Neuronal stem cell (in vitro differentiated cells): Measurements from ENCODE around the gene DNAJB13.
A peak's percentile ranks its signal among the peaks of the same experiment; 100 is the strongest.

Experiments
- DNase-seq: peaks from one replicate; pipeline ENCODE4 v3.0.0-alpha.2; 2013; ENCODE audit warnings: low spot score
- H2AFZ ChIP-seq: one replicate; pipeline ENCODE4 v1.6.1; 2013; ENCODE audit warnings: mild to moderate bottlenecking, low read length, inconsistent platforms
- H2AK5ac ChIP-seq: 2 replicates; pipeline ENCODE4 v1.6.1; 2013; ENCODE audit warnings: low read depth, mild to moderate bottlenecking, inconsistent platforms, low read length, moderate library complexity, mixed read lengths
- H2BK120ac ChIP-seq: 2 replicates; pipeline ENCODE4 v1.6.1; 2013; ENCODE audit warnings: low read depth, mild to moderate bottlenecking, inconsistent platforms, low read length, moderate library complexity, mixed read lengths
- H2BK12ac ChIP-seq: one replicate; pipeline ENCODE4 v1.6.1; 2013; ENCODE audit warnings: low read length, inconsistent platforms
- H2BK15ac ChIP-seq: 2 replicates; pipeline ENCODE4 v1.6.1; 2013; ENCODE audit warnings: mild to moderate bottlenecking, low read length, inconsistent platforms, mixed read lengths
- H2BK5ac ChIP-seq: one replicate; pipeline ENCODE4 v1.6.1; 2013; ENCODE audit warnings: inconsistent platforms, mild to moderate bottlenecking, low read length, moderate library complexity
- H3K14ac ChIP-seq: one replicate; pipeline ENCODE4 v1.6.1; 2013; ENCODE audit warnings: low read length, inconsistent platforms
- H3K18ac ChIP-seq: 2 replicates; pipeline ENCODE4 v1.6.1; 2013; ENCODE audit warnings: low read length, inconsistent platforms
- H3K23ac ChIP-seq: 2 replicates; pipeline ENCODE4 v1.6.1; 2013; ENCODE audit warnings: low read depth, mild to moderate bottlenecking, mixed read lengths, low read length, inconsistent platforms; ENCODE audit not compliant: poor library complexity
- H3K27ac ChIP-seq: replicated peaks from 3 replicates; pipeline ENCODE4 v1.5.1; 2013; ENCODE audit warnings: low read length, inconsistent platforms
- H3K27me3 ChIP-seq, 3 experiments: 2 replicates each; pipeline ENCODE4 v1.6.1; 2013; ENCODE audit warnings: low read length in 3 of 3, mild to moderate bottlenecking in 2 of 3, inconsistent platforms in 1 of 3, low read depth in 1 of 3, mixed read lengths in 1 of 3, moderate library complexity in 1 of 3; ENCODE audit not compliant: control insufficient read depth in 3 of 3, insufficient read depth in 3 of 3
- H3K36me3 ChIP-seq, 2 donors: replicated peaks in 1 of 2; 2 replicates each; pipeline ENCODE4 v1.6.1; 2013; ENCODE audit warnings: low read length in 2 of 2; ENCODE audit not compliant: control insufficient read depth in 2 of 2, insufficient read depth in 2 of 2
- H3K4ac ChIP-seq: 2 replicates; pipeline ENCODE4 v1.6.1; 2013; ENCODE audit warnings: inconsistent platforms, mild to moderate bottlenecking, low read length, moderate library complexity
- H3K4me1 ChIP-seq, 2 donors: 1 replicate in 1 of 2; 2 replicates in 1 of 2; pipeline ENCODE4 v1.6.1; 2013; ENCODE audit warnings: low read length in 2 of 2, low read depth in 1 of 2; ENCODE audit not compliant: control insufficient read depth in 2 of 2, insufficient read depth in 1 of 2
- H3K4me2 ChIP-seq: one replicate; pipeline ENCODE4 v1.6.1; 2013; ENCODE audit warnings: mild to moderate bottlenecking, low read length, inconsistent platforms; ENCODE audit not compliant: insufficient read depth, poor library complexity, severe bottlenecking
- H3K4me3 ChIP-seq, 2 donors: 2 replicates each; pipeline ENCODE4 v1.5.1; 2013; ENCODE audit warnings: low read length in 2 of 2, mild to moderate bottlenecking in 2 of 2, inconsistent platforms in 1 of 2, moderate library complexity in 1 of 2
- H3K79me1 ChIP-seq: one replicate; pipeline ENCODE4 v1.6.1; 2013; ENCODE audit warnings: low read depth, mild to moderate bottlenecking, inconsistent platforms, low read length, moderate library complexity
- H3K9ac ChIP-seq: one replicate; pipeline ENCODE4 v1.6.1; 2013; ENCODE audit warnings: mild to moderate bottlenecking, low read depth, low read length, inconsistent platforms; ENCODE audit not compliant: poor library complexity
- H3K9me3 ChIP-seq, 2 donors: replicated peaks in 1 of 2; 2 replicates each; pipeline versions ENCODE3 to v1.6.1; 2013; ENCODE audit warnings: low read length in 2 of 2, mild to moderate bottlenecking in 2 of 2, inconsistent platforms in 1 of 2, low read depth in 1 of 2, mixed read lengths in 1 of 2, moderate library complexity in 1 of 2; ENCODE audit not compliant: control insufficient read depth in 2 of 2, insufficient read depth in 1 of 2
- H4K8ac ChIP-seq: one replicate; pipeline ENCODE4 v1.6.1; 2013; ENCODE audit warnings: low read depth, mild to moderate bottlenecking, inconsistent platforms, low read length, moderate library complexity
- H4K91ac ChIP-seq: one replicate; pipeline ENCODE4 v1.6.1; 2013; ENCODE audit warnings: low read length, low read depth, mild to moderate bottlenecking, inconsistent platforms; ENCODE audit not compliant: poor library complexity
- whole genome bisulfite sequencing, 2 donors: extraction: QIAGEN DNeasy Blood & Tissue Kit; methylation state at CpG; one replicate each; pipeline ENCODE4 v1.1.7; 2013; ENCODE audit warnings: missing lambda C conversion rate in 2 of 2, mixed read lengths in 1 of 2; ENCODE audit not compliant: insufficient read length in 2 of 2, insufficient replicate concordance in 1 of 2; ENCODE audit errors: extremely low coverage in 2 of 2; 5-methylcytosine and 5-hydroxymethylcytosine counted together

The DNAJB13 gene

GRCh38 chr11:73957654-73958361 is 7.0 kb downstream of the DNAJB13 start:
- H3K79me1 ChIP-seq, result no peaks in the 10 kb centered on the region
- H4K91ac ChIP-seq, result peak overlapping the region; percentile 16
- peak overlapping the region; percentile 53 for H3K18ac ChIP-seq
- no peaks in the 10 kb centered on the region for H3K27me3 ChIP-seq
- peak overlapping the region; percentile 25 for H3K9ac ChIP-seq
- no peak overlapping the region for H3K4ac ChIP-seq
- H2BK120ac ChIP-seq, result peak overlapping the region; percentile 36
- peak overlapping the region; percentile 78 for H3K14ac ChIP-seq
- no peak overlapping the region for H3K4me2 ChIP-seq
- H2AK5ac ChIP-seq, result peak overlapping the region; percentile 56
- no peak for DNase-seq
- no peak overlapping the region for H4K8ac ChIP-seq
- no peak overlapping the region for H3K27ac ChIP-seq
- no peaks in the 10 kb centered on the region for H3K36me3 ChIP-seq
- H3K9me3 ChIP-seq, result no peaks in the 10 kb centered on the region
- WGBS, 2 donors, result no CpG with 5 or more reads among the region's 25 CpGs
- peak overlapping the region; percentile 11 for H3K23ac ChIP-seq
- H3K4me3 ChIP-seq, result no peak overlapping the region
- peak overlapping the region; percentile 33 for H2BK5ac ChIP-seq
- H2BK12ac ChIP-seq, result peak overlapping the region; percentile 76
- peak overlapping the region; percentile 25 for H2BK15ac ChIP-seq
- H2AFZ ChIP-seq, result peak overlapping the region; percentile 69
- H3K4me1 ChIP-seq, result peaks cover 7 to 8% of the 10 kb centered on the region in 2 donors

- H4K91ac ChIP-seq, result no peak overlapping the region
- no peaks in the 10 kb centered on the region for H3K27me3 ChIP-seq
- H4K8ac ChIP-seq, result no peak overlapping the region
- H2AFZ ChIP-seq, result no peak overlapping the region
- no peak overlapping the region for H3K4me2 ChIP-seq
- H3K36me3 ChIP-seq, result no peaks in the 10 kb centered on the region
- no peak overlapping the region for H2BK15ac ChIP-seq
- H3K4me3 ChIP-seq, result no peak overlapping the region
- peak overlapping the region; percentile 5 for H3K23ac ChIP-seq
- no peak overlapping the region for H2BK5ac ChIP-seq
- no peak overlapping the region for H3K4ac ChIP-seq
- H2BK12ac ChIP-seq, result no peak overlapping the region
- peaks cover 7 to 8% of the 10 kb centered on the region in 2 donors for H3K4me1 ChIP-seq
- no peak overlapping the region for H3K27ac ChIP-seq
- no peaks in the 10 kb centered on the region for H3K9me3 ChIP-seq
- H3K18ac ChIP-seq, result peak overlapping the region; percentile 27
- no peak overlapping the region for H2BK120ac ChIP-seq
- no peak overlapping the region for H3K14ac ChIP-seq
- H3K9ac ChIP-seq, result no peak overlapping the region
- no CpG with 5 or more reads among the region's 18 CpGs for WGBS, 2 donors
- H2AK5ac ChIP-seq, result no peak overlapping the region
- DNase-seq, result no peak
- H3K79me1 ChIP-seq, result no peaks in the 10 kb centered on the region
Measured at GRCh38 chr11:73958521-73959141, 7.8 kb downstream of the DNAJB13 start.

DNA sequence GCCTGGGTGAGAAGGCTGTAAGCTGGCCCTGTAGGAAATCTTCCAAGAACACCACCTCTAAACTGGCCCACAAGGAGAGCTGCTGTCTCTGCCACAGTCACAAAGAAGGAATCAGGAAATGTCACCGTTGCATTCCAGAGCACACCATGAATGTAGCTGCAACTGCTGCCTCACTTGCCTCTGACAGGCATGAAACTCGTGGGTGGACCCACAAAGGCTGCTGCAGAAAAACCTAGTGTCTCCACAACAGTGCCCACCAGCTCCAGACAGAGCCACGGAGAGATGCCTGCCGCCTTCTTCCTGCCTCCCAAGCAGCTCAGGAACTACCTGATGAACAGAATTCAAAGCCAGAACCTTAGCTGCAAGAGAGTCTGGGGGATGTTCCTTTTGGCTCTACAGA is 10.5 kb downstream of the DNAJB13 start:
- Histone ChIP-seq H2BK5ac (no peak overlapping the region), H2BK12ac (no peak overlapping the region), H2BK15ac (no peak overlapping the region), H3K4me2 (no peak overlapping the region), H3K79me1 (no peaks in the 10 kb centered on the region), H3K23ac (no peak overlapping the region), H3K36me3 (no peaks in the 10 kb centered on the region), H3K4ac (no peak overlapping the region), H2AFZ (peak overlapping the region; percentile 17), H3K18ac (peak overlapping the region; percentile 44), H4K8ac (no peak overlapping the region), H3K27me3 (no peaks in the 10 kb centered on the region), H3K9me3 (no peaks in the 10 kb centered on the region), H2AK5ac (no peak overlapping the region), H3K4me1 (peaks cover 5 to 9% of the 10 kb centered on the region in 2 donors), H4K91ac (no peak overlapping the region), H3K9ac (peak overlapping the region; percentile 38), H2BK120ac (no peak overlapping the region), H3K4me3 (no peak overlapping the region), H3K27ac (no peak overlapping the region), H3K14ac (peak overlapping the region; percentile 11)
- no CpG with 5 or more reads among the region's 4 CpGs for WGBS, 2 donors
- DNase-seq, result no peak

DNA sequence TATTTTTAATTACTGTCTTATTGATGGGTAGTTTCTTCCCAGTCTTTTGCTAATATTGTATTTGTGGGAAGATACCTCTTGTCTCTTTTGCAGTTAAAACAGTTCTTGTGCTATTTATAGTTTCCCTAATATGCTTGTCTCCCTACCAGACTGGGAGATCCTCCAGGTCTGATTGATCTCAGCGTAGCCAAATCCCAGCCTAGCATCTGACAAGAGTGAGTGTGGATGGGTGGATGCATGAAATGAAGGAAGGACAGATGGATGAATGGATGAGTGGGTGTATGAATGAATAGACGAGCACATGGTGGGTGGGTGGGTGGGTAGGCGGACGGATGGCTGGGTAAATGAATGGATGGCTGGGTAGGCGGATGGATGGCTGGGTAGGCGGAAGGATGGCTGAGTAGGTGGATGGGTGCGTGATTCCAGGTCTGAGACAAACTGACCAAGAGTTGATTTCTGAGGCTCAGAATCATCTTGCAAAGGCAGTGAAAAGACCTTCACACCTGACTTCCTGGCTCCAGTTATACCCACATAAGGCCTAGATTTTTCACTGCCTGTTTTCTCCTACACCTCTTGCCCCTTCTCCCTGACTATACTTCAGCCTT is 11.4 kb downstream of the DNAJB13 start:
- DNase-seq, result no peak
- no peak overlapping the region for H4K8ac ChIP-seq

More for the DNA sequence above, 11.4 kb downstream of the DNAJB13 start:
- no peak overlapping the region for H2BK12ac ChIP-seq
- H2BK5ac ChIP-seq, result no peak overlapping the region
- H3K27me3 ChIP-seq, result no peaks in the 10 kb centered on the region
- H3K4ac ChIP-seq, result no peak overlapping the region
- WGBS, 2 donors, result no CpG with 5 or more reads among the region's 7 CpGs
- H2BK120ac ChIP-seq, result no peak overlapping the region
- H3K27ac ChIP-seq, result no peak overlapping the region
- H3K4me3 ChIP-seq, result no peak overlapping the region
- H4K91ac ChIP-seq, result no peak overlapping the region
- no peaks in the 10 kb centered on the region for H3K79me1 ChIP-seq
- H3K14ac ChIP-seq, result no peak overlapping the region
- no peak overlapping the region for H3K18ac ChIP-seq
- no peak overlapping the region for H3K9ac ChIP-seq
- H3K4me2 ChIP-seq, result no peak overlapping the region
- no peaks in the 10 kb centered on the region for H3K36me3 ChIP-seq
- no peak overlapping the region for H2AFZ ChIP-seq
- H3K23ac ChIP-seq, result no peak overlapping the region
- no peak overlapping the region for H2AK5ac ChIP-seq
- H3K4me1 ChIP-seq, result peaks cover 1 to 9% of the 10 kb centered on the region in 2 donors
- H2BK15ac ChIP-seq, result no peak overlapping the region
- H3K9me3 ChIP-seq, result no peaks in the 10 kb centered on the region
